GM21447 (cell line): Measurements from ENCODE around the gene RHBDD3.

Experiments
- ATAC-seq: cut with Tn5 transposase; IDR thresholded peaks from one replicate; pipeline ENCODE4 v1.9.1; 2021; ENCODE audit not compliant: unreplicated experiment

The RHBDD3 gene

DNA sequence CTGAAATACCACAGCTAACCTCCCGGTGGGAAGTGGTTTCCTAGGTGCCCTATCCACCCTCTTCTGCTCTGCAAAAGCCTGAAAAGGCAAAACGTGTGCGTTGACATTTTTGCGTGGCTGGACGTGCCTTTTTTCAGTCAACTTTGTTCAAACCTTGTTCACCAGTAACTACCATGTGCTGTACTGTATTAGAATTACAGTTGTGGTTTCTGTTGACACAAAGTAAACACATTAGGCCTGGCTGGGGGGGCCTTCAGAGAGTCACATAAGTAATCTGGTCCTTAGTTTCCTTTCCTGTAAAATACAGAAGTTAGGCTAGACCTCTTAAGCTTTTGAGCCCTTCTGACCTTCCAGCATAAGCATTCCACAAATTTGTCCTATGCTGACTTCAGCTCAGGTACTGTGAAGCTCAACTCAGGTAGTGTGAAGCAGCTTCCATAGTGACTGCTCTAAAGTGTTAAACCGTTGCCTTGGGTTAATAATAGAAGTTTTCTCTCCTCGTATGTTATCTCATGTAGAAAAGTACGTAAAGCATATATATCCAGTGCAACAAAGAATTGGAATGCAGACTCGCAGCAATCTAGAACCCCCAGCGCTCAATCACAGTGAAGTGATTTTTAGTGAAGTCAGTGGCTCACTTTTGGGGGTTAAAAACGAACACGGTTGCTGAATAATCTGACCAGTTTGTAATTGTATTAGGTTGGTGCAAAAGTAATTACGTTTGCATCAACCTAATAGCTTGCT is 2.1 kb upstream of the RHBDD3 start:
- no peak for ATAC-seq

DNA sequence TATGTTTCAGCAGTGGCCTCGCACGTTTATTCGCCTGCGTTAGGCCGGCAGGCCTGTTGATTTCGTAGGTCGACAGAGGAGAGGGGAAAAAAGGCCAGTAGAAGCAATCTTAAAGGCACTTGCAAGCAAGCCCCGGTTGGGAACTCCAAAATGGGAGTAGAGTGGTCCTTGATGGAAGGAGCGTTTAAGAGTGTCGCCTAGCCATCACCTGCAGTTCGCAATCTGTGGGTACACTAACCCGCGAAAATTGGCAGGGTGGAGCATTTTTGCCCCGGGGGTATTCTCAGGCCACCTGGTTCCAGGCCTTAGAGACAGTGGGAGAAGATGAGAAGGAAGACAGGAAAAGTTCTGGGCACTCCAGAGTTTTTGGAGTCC is 1.4 kb upstream of the RHBDD3 start:
- no peak for ATAC-seq

DNA sequence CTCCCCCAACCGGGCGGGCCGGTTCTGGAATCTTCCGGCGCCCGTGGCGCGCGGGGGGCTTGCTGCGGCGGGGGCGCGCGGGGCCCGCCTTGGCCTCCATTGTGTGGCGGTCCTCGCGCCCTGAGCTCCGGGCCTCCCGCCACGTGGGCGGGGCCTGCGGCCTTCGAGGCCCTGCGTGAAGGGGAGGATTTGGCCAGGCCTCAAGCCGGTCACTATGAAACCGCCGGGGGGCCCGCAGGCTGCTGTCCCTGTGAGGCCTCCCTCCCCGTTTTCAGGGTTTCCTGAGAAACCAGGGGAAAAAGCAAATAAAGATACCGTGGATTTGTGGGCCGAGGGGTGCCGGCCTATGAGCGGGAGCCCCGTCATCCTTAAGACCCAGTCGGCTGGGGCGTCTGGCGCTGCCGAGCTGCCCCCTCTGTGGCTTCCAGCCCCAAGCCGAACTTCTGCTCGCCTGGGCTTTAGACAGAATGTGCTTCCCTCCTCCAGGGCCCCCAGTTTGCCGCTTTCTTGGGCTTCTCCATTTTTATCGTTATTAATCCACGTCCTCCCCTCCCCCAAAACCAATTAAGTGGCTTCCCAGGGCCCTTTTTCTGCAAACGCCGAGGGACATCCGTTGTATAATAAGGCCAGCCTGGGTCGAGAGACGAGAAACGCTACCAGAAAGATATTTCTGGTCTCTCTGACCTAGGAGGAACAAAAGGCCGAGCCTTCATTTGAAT is 889 bp upstream of the RHBDD3 start:
- peak; percentile 13 for ATAC-seq

DNA sequence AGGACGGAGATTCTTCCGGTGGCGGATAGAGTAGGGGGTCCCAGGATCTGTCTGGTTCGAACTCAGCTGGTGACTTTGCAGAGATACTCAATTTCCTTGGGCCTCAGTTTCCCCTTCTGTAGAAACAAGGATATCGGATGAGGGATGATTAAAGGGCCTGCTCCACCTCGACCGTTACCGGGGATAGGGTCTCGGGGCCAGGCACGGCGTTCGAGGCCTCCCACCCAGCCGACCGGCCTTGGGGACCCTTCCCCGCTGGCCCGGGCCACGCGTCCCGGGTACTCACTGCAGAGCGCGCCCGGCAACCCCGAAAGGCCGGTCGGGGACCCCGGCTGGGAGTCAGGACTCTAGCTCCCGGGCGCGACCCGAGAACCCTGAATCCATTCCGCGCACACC is 321 bp downstream of the RHBDD3 start:
- no peak for ATAC-seq

DNA sequence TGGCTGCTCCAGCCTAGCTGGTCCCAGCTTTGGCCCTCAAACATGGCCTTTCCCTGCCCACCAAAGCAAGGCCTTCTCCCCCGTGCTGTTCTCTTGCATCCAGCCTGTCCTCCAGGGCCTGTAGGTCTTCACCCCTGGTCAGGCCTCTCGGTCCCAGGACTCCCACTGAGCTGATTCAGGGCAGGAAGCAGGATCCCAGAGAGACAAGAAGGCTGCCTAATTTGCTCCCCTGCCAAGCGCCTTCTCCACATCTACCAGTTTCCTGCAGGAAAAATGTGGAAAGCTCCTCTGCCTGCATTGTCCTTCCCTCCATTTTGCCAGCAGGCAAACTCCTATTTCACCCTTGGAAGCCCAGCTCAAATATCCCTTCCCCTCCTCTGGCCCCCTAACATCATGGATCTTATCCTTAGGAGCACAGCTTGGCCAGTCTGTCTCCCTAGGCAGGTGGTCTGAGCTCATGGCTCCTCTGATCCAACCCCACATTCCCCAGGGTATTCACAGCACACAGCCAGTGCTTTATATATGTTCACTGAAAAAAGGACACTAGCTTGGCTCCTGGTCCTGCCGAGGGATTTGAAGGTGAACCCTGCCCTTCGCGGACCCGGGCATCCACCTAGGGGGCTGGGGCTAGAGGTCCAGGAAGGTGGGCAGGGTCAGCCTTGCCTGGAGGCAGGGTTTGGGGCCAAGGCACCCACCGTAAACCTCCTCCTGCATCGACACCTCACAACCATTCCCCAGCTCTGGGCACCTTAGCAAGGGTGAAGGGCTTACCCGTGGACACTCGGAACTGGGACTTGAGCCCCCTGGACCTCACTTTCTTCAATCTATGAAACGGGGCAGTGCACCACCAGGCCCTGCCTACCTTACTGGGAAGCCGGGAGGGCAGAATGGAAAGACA is 968 bp downstream of the RHBDD3 start:
- no peak for ATAC-seq

DNA sequence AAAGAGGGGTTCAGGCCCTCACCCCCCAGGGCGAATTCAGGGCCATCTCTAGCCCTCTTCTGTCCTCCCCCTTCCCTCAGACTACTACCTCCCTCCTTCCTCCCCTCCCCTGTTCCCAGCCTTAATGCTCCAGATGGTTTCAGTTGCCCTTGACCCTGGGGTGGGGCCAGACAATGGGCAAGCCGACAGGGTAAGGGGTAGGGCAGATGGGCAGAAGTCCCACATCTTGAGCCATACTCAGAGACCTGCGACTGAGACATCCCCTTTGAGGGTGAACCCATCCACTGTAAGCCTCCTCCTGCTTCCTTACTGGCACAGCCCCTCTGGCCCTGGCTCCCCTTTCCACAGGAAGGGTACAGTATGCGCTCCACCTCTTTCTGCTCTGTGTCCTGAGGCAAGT is 1.9 kb downstream of the RHBDD3 start:
- no peak for ATAC-seq

DNA sequence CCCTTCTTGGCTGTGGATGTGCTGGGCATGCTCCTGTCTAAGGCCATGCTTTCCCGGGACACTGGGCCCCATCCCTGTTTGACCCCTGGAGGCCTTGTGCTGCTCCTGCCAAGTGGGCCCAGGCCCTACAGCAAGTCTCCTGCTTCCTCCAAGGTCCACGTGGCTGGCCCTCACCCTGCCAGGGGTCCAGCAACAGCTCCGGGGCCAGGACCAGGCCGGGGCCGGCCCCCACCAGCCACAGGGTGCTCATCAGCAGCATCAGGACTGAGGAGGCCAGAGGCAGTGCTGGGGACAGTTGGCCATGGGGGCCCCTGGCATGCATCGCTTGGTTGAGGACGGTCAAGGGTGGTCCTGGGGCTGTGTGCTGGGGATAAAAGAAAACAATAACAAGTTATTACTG is 2.5 kb downstream of the RHBDD3 start:
- ATAC-seq: no peak

DNA sequence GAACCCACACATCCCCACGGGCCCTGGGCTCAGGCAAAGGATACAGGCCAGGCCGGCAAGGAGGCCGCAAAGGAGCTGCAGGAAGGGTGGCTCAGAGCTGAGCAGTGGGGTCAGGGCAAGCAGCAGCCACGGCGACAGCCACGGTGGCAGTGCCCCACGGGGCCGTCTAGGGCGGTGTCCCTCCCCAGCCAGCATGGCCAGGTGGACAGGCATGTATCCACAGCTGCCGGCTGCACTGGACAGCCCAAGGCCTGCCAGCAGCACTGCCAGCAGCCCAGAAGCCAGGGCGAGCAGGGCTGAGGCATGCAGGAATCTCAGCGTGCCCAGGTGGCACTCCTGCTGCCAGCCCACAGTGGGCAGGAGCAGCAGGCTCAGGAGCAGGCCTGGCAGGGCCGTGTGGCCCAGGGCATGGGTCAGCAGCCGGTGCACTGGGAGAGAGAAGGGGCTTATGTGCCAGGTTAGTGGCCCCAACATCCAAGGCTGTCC is 3.9 kb downstream of the RHBDD3 start:
- ATAC-seq: no peak

DNA sequence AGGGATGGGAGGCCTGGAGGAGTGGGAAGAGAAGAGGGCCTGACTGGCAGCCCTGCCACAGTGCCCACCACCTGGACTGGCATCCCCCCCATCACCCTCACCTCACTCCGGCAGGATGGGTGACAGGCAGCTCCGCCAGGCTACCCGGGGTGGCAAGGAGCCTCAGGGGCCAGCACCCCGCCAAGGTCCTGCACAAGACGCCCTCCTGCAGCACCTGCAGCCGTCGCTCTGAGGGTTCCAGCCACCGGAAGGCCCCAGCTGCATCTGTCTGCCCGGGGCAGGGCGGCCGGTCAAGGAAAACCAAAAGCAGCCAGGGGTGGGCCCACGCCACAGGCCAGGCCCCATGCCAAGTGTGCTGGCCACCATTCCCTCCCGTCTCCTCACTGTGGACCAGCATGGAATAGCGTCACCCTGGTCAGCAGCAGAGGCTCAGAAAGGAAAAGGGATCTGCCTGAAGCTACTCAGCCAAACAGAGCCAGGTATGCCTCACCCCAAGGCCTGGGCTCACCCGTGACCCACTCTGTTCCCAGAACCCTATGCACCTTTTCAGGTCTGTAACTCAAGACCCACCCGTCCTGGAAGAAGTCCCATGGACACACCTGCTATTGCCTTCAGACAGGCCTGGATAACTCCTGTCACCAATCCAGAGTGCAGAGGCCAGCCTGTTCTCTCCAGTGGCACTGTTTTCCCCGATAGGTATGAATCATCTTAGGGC is 7.0 kb downstream of the RHBDD3 start:
- ATAC-seq: no peak

DNA sequence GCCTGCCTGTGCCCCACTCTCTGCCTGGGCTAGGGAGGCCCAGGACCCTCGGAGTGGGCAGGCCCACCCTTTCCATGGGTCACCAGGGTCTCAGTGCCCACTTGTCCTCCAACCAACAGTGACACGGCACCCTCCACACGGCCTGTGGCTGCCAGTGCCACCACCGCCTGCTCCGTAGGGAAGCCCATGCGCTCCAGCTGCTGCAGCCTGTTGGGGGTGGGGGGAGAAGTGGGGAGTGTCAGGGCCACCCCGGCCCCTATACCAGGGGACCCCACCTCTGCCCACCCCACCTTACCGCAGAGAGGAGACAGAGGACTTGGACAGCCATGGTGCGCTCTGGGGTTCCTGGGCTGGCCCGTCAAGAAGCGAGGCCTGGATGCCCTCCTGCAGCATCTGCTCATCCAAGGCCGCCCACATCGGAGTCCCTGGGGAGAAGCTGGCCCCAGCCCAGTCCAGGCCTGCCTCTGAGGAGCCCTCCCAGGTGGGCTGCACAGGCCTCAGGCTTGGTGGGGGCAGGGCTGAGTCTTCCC is 7.7 kb downstream of the RHBDD3 start:
- ATAC-seq: no peak

DNA sequence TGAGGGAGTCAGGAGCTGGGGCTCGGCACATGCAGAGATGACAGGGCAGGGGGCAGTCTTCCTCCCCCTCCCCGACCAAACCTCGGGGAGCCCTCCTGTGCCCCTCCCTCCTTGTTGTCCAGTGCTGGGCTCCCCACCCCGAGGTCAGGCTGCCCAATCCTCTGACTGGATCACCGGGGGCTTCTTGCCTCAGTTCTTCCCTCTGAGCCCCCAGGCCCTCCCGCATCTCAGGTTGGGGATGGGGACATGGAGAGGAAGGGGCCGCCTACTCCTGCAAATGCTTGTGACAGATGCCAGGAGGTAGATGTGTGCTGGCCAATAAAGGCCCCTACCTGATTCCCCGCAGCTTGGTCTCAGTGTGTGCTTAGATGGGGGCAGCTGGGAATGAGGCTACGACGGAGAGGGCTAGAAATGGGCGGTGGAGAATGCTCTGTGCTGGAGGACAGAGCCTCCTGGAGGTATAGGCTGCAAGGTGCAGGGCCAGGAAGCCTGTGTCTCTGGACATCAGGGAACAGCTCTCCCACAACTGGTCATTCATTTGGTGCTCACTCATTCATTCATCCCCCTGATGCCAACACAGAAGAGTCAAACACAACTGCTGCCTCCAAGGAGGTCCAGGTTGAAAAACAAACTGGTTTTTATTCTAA is 8.4 kb downstream of the RHBDD3 start:
- ATAC-seq: no peak

DNA sequence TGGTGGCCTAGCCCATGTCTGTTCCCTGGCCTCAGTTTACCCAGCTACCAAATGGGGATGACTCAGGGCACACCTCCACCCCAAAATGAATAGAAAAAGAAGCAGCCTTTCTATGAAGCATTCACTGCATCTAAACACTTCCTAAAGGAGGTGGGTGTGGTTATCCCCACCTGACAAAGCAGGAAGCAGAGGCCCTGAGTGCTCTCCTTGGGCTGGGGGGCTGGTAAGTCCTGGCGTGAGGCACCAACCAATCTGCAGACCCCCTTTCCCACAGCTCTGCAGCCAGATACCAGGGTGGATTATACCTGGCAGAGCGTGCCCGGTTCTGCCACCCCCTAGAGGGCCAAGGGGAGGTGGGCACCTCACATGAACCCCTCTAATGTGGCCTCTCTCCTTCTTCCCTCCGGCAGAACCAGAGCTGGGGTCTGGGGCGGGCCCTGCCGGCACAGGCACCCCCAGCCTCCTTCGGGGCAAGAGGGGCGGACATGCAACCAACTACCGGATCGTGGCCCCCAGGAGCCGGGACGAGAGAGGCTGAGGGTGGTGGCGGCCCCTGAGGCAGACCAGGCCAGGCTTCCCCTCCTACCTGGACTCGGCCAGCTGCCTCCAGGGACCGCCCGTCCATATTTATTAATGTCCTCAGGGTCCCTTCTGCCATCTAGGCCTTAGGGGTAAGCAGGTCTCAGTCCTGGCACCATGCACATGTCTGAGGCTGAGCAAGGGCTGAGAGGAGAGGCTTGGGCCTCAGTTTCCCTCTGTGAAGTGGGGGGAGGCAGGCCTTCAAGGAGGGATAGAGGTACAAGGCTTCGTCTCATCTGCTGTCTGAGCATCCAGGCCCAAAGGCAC is 9.2 kb downstream of the RHBDD3 start:
- no peak for ATAC-seq

DNA sequence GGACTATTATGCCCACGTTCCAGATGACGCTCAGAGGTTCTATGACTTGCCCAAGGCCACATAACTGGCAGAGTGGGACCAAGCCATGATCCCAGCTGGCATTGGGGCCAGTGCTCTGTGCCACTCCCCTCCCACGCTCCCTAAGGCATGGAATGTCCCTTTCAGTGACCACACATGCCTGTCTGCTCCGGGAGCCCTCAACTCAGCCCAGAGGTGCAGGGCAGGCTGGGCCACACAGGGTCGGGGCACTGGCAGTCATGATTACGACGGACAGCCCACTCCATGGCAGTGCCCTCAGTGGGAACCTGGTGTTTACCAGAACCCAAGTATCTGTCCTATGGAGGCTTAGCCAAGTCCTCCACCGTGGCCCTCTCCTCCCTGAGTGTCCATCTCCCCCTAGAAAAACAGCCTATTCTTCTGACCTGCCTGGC is 10.0 kb downstream of the RHBDD3 start:
- no peak for ATAC-seq

DNA sequence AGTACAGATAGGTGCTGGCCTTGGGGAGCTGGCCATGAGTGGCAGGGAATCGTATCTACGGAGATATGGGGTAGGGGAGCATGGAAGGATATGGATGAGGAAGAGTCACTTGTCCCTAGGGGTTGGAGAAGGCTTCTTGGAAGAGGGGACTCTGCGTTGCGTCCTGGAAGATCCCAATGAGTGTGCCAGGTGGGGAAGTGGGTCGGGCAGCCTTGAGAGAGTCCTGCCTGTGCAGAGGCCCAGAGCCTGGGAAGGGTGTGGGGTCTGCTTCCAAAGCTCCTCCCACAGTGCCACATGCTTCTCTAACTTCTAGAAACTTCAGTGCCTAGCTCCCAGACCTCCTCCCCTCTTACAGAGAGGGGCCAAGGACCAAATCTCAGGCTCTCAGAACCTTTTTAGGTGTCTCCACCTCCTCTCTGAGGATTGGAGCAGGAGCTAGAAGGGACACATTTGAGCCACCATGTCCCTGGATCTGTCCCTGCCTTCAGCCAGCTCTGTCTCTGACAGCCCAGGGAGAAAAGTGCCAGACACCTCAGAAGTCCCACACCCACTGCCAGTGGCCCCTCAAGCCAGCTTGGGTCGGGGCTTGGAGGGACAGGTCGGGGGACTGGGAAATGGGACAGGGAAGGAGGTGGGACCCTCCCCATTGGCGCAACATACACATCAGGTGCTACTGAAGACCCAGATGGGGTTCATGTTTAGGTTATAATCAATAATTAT is 11.0 kb downstream of the RHBDD3 start:
- no peak for ATAC-seq

DNA sequence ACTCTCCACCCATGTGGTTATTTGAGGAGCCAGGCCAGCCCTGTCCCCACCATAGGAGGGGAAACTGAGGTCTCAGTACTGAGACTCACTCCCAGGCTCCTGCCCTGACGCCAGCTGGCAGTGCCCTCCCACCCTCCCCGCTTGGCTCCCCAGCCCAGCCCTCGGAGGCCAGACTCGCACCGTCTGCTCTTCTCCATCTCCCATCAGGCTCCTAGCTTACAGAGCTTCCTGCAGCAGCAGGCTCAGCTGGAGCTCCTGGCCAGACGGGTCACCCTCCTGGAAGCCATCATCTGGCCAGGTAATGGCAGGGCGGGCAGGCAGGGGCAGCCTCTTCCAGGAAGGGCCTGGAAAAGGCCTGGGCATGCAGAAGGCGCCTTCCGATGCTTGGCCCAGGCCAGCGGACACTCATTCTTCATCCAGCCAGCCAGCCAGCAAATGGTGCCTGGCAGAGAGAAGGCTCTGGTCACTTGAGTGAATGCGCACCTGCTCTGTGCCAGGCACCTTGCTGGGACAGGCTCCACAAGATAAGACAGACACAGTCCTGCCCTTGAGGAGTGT is 12.6 kb downstream of the RHBDD3 start:
- no peak for ATAC-seq

DNA sequence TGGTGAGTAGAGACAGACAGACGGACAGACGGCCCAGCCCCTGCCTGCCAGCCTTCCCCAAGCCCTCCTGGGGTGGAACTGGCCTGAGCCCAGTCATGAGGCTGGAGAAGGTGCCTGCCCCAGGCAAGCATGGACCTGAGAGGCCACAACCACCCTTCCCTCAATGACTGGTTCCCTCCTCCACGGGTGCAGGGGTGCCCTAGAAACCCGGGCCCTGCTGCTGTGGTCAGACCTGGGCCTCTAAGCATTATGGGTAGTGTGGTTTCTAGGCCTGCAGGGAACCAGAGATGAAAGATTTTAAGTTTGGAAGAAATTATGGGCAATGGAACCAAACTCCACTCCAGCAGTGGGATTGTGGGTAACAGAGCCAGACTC is 13.5 kb downstream of the RHBDD3 start:
- no peak for ATAC-seq

DNA sequence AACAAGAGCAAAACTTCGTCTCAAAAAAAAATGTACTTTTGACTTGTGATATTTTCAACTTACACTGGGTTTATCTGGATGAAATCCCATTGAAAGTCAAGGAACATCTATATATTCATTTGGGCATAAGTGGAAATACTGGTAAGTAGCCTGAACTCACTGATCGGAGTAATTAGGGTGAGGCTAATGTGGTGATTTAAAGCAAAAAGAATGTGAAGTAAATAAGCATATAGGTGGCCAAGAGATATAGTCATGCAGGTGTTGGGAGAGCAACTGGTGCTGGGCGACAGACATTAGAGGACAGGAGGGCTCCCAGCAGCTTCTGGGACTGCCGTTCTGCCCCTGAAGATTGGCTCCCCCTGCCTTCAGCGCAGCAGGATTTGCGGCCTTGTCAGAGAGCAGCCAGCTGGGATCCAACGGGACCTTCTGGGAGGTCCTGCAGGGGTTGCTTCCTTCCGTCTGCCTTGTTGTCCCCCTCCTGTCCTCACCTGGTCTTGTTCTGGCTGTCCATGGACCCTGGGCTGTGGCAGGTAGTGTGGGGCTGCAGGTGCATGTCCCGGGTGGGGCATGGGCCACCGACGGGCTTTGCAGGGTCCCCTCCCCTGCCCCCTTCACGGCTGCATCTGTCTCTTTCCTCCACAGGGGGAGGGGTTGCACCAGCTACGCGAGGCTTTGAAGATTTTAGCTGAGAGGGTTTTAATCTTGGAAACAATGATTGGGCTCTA is 14.1 kb downstream of the RHBDD3 start:
- ATAC-seq: no peak
